HG03439 (cell line): Measurements from ENCODE around the gene L2HGDH.
"Not testable (repeated sequence)": the region's sequence is repeated elsewhere in the genome, so short reads cannot be mapped to it uniquely, and the experiment has no call there.

Source experiments
- ATAC-seq: cut with Tn5 transposase; IDR thresholded peaks from one replicate; pipeline ENCODE4 v1.9.1; 2021; ENCODE audit warnings: mild to moderate bottlenecking, moderate library complexity; ENCODE audit not compliant: unreplicated experiment

Gene L2HGDH

GRCh38 chr14:50340045-50340444 lies 28.0 kb upstream of the L2HGDH start:
- no peak for ATAC-seq

DNA sequence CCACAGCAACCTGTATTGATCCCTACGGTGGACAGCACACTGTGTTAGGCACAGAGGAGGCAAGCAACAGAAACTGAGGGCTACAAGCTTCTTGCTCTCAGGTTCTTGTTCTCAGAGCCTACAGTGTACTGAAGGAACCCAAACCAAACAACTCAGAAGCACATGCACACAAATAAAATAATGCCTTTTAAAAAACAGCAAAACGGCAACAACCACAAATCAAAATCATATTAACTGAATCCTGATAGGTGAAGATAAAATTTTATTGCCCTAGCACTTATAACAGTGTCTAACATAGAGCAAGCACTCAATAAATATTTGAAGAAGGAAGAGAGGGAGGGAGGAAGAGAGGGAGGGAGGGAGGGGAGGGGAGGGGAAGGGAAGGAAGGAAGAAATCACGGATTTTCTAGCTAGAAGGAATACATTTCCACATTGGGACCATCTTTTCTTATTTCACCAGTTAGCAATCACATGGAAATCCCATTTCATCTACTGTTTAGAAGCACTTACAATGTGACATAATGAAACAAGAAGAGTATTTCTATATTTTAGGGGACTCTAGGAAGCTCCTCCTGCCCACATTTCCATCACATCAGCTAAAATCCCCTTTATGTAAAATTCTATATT lies 27.3 kb upstream of the L2HGDH start:
- ATAC-seq = no peak

DNA sequence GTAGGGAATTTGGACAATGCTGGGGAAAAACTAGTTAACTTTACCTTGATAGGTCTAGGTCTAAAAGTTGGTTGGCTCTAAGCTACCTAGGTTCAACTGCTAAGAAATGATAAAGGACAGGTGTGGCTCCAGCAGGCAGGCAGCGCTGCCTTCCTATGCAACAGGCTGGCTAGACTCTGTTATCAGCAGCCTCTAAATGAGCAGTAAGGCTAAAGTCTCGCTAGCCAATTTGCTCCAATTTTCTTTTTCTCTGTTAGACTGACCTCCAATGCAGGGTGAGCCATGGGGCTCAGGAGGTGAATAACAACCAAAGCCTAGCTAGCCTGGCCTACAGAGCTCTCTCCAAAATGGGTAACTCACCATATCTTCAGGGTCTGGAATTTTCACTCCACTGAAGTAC lies 26.6 kb upstream of the L2HGDH start:
- no peak for ATAC-seq

- ATAC-seq = no peak
Measured at GRCh38 chr14:50335989-50336824, 24.2 kb upstream of the L2HGDH start.

DNA sequence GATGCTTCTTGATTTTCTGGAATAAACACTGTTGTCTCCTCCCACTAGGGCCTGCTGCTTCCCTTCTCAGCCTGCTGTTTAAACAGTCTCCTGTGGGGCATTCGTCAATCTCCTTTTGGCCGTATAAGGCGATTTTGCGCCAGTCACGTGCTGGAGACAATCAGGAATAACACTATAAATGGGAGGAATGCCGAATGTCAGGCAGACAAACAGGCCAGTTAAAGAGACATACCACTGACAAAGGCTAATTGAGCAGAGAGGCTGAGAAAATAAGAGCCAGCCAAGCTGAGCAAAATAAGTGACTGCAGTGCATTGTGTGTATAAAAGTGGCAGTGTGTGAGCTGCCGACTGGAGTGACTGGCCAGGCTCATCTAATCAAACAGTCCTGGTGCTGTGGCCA lies 23.4 kb upstream of the L2HGDH start:
- no peak for ATAC-seq

DNA sequence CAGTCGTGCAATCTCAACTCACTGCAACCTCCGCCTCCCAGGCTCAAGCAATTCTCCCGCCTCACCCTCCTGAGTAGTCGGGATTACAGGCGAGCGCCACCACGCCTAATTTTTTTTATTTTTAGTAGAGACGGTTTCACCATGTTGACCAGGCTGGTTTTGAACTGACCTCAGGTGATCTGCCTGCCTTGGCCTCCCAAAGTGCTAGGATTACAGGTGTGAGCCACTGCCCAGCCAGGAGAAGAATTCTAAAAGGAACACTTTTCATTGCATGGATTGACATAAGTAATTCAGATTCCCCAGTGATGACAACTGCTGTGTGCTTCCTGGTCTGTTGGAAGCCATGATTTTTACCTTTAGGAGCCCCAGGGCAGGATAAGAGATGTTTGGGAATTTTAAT lies 22.2 kb upstream of the L2HGDH start:
- no peak for ATAC-seq

- no peak for ATAC-seq
Measured at GRCh38 chr14:50333014-50333509, 21.0 kb upstream of the L2HGDH start.

DNA sequence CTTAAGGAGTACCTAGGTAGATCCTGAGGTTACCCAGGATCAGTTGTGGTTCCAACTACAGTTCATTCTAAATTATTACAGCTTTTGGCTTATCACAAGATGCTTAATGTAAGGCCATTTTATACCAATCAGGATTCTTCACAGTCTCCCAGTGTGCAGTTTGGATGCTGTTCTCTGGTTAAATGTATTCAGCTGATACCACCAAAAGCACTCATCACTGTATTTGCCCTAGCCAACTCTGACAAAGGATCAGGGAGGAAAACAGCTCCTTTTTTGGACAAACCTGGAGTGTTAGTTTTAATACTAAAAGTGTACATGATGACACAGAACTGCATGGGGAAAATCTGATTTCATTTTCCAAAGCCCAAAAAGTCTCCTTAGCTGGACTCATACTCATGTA lies 19.6 kb upstream of the L2HGDH start:
- no peak for ATAC-seq

GRCh38 chr14:50321009-50321660 lies 9.1 kb upstream of the L2HGDH start:
- ATAC-seq = peak; percentile 92

DNA sequence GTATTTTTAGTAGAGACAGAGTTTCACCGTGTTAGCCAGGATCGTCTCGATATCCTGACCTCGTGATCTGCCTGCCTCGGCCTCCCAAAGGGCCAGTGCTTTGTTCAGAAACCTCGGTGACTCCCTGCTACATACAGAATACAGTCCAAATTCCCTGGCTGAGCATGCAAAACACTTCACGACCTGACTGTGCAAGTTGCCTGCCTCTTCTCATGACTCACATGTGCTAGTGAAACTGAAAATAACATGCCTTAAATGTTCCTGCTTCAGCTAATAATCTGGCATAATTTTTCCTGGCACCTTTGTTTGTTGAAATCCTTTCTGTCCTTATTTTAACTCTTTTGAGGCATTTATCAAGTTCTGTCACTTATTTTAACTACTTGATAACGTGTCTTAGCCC lies 8.3 kb upstream of the L2HGDH start:
- ATAC-seq = peak; percentile 30

DNA sequence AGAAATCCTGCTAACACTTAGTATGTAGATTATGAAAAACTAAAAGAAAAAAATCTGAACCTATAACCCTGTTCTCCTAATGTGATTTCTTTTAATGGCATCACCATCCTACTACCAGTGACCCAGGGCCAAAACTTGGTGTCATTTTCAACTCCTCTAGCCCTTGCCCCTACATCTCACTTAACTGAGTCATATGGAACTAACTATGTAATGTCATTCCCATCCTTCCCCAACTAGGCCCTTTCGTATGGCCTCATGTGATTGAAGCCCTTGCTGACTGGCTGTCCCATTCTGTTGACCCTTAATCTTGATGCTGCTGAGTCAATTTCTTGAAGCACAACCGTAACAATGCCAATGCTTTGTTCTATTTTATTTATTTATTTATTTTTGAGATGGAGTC lies 7.7 kb upstream of the L2HGDH start:
- ATAC-seq = no peak

DNA sequence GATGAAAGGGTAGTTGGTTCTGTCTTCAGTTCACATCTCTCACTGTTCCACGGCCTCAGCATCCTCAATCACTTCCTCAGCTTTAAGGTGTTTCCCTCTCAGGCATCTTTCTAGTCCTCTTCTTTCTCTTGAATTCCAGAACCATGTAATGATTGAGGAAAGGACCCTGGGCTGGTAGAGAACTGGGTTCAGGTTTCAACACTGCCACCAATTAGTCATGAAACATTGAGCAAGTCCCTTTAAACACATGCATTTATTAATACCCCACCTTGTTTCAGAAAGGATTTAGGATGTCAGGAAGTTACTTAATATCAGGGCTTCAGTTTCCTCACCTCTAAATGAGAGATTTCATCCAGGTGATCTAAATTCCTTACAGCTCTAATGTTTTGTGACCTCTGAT lies 7.3 kb upstream of the L2HGDH start:
- no peak for ATAC-seq

- ATAC-seq = no peak
Measured at GRCh38 chr14:50318031-50318626, 6.1 kb upstream of the L2HGDH start.

GRCh38 chr14:50314098-50314497 lies 2.1 kb upstream of the L2HGDH start:
- not testable (repeated sequence) for ATAC-seq

GRCh38 chr14:50312734-50313054 lies 665 bp upstream of the L2HGDH start:
- peak; percentile 25 for ATAC-seq

GRCh38 chr14:50311337-50311971 lies 575 bp downstream of the L2HGDH start:
- ATAC-seq = no peak

- ATAC-seq = no peak
Measured at GRCh38 chr14:50310445-50310844, 1.6 kb downstream of the L2HGDH start.

DNA sequence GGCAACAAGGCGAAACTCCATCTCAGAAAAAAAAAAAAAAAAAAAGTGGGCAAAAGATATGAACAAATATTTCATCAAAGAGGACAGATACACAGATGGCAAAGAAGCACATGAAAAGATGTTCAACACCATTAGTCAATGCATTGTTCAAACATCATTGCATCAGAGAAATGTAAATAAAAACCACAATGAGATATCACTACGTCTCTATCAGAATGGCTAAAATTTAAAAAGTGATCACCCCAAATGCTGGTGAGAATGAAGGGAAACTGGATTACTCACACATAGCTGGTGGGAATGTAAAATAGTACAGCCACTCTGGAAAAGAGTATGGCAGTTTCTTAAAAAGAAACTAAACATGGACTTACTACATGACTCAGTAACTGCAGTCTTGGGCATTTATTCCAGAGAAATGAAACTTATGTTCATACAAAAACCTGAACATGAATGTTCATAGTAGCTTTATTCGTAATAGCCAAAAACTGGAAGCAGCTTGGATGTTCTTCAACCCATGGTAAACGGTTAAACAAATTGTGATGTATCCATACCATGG lies 3.6 kb downstream of the L2HGDH start:
- ATAC-seq = no peak

GRCh38 chr14:50303744-50304471 lies 8.1 kb downstream of the L2HGDH start:
- no peak for ATAC-seq

GRCh38 chr14:50301914-50302313 lies 10.1 kb downstream of the L2HGDH start:
- no peak for ATAC-seq
